HG02884 (cell line): ENCODE measurements around the gene SLC23A3.

Experiments used
- ATAC-seq: cut with Tn5 transposase; IDR thresholded peaks from one replicate; pipeline ENCODE4 v1.9.1; 2021; ENCODE audit warnings: mild to moderate bottlenecking, moderate library complexity; ENCODE audit not compliant: unreplicated experiment

SLC23A3 gene

DNA sequence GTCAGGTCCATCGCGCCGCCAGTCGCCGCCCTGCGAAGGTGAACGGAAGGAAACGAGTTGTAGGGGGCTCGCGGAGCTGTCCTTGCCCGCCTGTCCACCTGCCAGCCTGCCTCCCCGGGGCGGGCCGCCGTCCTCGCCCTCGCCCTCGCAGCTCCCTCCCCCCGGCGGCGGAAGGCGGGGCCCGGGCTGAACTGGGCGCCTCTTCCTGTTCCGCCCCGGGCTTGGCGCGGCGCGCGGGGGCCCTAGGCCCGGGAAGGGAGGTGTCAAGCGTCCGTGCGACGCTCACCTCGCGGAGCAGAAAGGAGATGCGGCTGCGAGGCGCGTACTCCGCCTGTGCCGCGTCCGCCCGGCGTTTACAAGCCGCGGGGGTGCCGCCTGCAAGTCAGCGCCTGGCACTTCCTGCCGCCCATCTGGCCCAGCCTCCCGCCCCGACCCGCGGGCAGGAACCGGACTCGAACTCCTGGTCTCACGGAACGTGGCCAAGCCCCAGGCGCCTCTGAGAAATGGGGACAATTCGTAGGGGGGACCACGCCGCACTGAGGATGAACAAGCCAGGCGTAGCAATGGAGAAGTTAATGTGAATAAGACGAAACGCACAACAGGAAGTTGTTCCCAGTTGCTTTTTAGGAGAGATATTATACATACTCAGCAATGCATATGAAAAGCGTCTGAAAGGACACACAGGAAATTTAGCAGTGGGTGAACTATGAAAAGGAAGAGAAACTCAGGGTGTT, 7.2 kb upstream of the SLC23A3 start, which contains the start of gene CNPPD1:
Gene CNPPD1 (minus strand): TSS at position 108 of the 734 bp plus-strand sequence. CDS start 97 bp downstream, at position 11.
- peak; percentile 60 for ATAC-seq

- peak; percentile 22 for ATAC-seq
These were observed 6.3 kb upstream of the SLC23A3 start for GRCh38 chr2:219175928-219176817.

- ATAC-seq: no peak
These were observed 5.7 kb upstream of the SLC23A3 start for GRCh38 chr2:219175486-219175885.

DNA sequence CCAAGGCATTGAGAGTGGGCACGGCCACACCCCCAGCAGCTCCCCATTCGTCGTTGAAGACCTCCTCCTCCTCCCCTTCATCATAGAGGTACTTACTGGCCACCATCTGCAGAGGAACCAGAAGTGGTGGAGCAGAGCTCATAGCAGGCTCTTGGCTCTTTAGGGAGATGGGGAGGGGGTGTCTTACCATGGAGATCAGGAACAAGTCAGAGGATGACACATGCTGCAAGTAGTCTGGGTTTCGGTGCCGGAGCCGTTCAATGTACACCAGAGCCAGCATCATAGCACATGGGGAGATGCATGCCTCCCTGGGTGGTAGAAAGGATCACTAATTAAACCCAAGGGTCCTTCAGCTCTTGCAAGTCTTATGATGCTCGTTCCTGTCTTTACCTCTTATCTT, 5.0 kb upstream of the SLC23A3 start:
- no peak for ATAC-seq

GRCh38 chr2:219174146-219174545, 4.3 kb upstream of the SLC23A3 start:
- no peak for ATAC-seq

- ATAC-seq: no peak
These were observed 3.3 kb upstream of the SLC23A3 start for GRCh38 chr2:219173176-219173575.

DNA sequence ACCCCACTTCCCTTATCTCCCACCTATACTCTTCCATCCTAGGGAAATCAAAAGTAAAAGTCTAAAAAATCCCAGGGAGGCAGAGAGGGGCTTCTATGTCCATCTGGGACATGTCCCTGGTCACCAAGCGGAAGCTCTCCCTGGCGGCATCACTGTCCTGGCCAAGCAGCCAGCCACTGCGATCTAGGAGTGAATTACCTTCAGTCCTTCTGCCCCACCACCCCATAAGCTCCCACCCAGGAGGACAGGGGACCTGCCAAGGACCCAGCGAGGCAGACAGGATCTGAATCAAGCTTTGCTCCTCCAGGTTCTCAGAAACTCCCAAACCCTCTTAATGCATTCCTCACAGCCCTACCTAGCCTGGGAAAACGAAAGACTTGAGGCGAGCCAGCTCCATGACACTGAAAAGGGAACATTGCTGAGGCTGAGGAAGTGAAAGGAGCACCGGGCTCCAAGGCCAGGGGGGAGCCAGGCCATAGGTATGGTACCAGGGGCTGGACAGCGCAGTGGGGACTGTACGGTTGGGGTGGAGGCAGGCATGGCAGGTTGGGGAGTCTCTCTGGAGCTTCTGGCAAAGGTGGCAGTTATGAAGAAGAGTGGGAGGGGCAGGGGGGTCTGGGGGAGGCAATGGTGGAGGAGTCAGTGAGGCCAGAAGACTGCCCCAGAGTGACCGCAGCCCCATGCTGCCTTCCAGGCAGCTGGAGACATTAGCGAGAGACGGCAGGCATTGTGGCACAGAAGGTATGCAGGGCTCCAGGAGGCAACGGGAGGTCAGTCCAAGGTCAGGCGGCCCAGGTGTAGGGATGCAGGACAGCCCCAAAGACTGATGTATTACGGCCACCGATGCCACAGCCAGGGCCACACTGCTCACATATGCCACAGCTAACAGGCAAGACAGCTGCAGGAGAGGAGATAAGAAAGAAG, 2.7 kb upstream of the SLC23A3 start:
- ATAC-seq: no peak

DNA sequence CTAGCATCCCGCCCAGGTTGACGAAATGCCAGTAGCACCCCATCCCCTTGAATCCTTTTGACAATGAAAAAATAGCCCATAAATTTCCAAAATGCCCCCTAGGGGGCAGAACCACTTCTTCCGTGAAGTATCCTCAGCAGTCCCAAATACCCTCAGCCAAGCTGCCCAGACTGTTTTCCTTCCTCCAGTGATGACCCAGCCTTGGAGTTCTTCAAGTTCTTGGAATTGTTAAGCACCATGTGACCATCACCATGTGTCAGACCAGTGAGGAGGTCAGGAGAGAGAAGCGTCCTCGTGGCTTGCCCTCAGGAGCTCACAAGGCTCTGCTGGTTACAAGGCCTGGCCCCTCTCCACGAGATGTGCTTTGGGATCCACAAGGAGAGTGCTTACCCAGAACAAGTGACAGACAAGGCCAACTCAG, 1.4 kb upstream of the SLC23A3 start:
- no peak for ATAC-seq

- ATAC-seq: no peak
These were observed 897 bp downstream of the SLC23A3 start for GRCh38 chr2:219168932-219169331.

DNA sequence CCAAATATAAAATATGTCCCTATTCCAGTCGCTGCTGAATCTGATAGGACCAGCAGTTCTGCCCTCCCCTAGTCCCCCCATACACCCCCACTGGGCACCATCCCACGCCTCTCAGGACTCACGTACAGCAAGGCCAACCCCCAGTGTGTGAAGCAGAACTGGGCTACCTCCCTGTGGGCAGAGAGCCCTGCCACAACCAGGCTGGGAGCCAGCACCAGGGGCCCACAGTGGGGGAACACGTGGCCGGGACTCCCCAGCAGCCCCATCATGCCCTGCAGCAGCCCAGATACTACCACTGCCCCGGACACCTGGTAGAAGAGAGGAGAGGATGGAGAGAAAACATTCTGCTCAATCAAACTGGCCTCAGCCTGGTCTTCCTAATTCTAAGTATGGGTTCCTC, 1.3 kb downstream of the SLC23A3 start:
- ATAC-seq: no peak

GRCh38 chr2:219167997-219168396, 1.8 kb downstream of the SLC23A3 start:
- no peak for ATAC-seq

DNA sequence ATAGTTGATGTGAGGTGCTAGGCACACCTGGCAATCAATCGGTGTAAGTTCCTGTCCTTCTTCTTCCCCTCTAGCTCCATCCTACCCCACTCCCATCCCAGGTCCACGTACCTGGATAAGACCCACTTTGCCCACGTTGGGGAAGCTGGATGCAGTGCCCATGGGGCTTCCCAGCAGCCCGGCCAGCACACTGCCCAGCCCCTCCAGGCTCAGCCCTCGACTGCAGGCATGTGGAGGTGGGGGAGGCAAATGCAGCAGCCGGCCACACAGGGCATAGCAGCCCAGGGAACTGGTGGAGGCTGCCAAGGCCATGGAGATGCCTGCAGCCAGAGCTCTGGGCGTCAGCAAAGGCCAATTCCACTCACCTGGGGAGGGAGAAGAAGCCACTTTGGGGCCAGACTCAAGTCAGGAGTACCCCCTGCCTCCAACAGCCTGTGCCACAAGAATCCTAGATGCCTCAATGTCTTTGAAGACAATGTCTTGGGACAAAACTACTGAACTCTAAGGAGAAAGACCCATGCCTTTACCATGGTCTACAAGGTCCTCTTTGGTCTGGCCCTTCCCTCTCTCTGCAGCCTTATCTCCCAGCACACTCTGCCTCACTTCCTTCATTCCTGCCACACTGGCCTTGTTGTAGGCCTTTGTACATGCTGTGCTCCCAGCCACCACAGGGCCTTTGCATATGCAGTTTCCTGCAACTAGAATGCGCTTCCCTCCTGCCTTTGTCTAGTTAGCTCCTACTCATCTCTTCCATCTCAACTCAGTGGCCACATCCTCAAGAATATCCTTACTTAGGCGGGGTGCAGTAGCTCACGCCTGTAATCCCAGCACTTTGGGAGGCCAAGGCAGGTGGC, 4.5 kb downstream of the SLC23A3 start:
- ATAC-seq: no peak

- ATAC-seq: no peak
These were observed 6.7 kb downstream of the SLC23A3 start for GRCh38 chr2:219163156-219163555.

- no peak for ATAC-seq
These were observed 8.7 kb downstream of the SLC23A3 start for GRCh38 chr2:219161097-219161496.

DNA sequence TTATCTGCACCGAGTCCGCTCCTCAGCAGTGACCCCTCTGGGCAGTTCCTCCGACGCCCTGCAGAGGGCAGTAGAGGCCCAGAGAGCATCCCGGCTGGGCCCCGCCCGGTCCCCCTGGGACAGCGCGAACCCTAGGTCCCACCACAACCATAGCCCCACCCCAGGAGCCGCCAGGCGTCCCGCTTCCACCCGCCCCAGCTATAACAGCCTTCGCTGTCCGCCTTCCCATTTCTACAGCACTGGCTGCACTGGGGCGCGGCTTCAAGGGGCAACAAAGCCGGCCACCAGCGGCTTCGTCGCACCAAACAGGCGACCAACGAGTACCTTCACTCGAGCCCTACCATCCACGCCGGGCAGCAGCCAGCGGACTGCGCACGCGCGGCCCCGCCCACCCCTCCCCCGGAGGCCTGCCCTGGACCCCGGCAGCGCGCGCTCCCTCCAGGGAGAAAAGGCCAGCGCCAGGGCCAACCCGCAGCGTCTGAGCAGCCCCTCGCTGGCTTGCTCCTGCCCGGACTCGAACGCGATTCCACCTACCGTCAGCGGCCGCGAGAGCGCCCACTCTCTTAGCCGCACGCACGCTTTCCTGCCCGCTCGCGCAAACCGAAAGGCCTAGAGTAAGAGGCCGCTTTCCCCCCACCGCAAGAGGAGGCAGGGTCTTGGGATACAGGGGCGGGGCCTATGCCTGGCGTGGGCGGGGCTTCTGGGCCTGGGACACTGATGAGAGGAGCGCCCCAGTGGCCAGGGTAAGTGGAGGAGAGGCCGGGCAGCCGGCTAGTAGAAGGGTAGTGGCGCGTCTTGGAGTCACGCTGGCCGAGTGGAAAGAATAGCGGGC, 9.4 kb downstream of the SLC23A3 start, which contains the start of gene NHEJ1:
Gene NHEJ1 (minus strand): TSS at position 630 of the 832 bp plus-strand sequence. CDS start 2,453 bp downstream, outside the sequence.
- peak; percentile 80 for ATAC-seq

DNA sequence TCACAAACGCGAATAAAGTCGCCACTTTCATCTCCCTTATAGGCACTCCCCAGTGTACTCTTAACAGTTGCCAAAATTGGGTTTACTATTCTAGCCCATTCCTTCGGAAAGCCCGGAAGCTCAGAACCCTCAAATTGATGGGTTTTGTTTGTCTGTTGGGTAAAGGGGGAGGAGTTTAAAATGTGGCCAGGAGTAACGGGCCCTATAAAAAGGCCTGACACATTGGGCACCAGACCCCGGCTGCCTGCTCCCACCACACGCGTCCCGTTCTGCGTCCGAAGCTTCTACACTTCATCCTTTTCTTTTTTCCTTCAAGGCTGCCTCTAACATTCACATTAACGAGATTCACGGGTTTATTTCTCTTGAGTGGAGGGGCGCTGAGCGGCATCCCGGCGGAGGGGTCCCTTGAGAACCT, 10.1 kb downstream of the SLC23A3 start:
- ATAC-seq: no peak

GRCh38 chr2:219158586-219158985, 11.2 kb downstream of the SLC23A3 start:
- ATAC-seq: no peak

- no peak for ATAC-seq
These were observed 11.8 kb downstream of the SLC23A3 start for GRCh38 chr2:219158025-219158424.

DNA sequence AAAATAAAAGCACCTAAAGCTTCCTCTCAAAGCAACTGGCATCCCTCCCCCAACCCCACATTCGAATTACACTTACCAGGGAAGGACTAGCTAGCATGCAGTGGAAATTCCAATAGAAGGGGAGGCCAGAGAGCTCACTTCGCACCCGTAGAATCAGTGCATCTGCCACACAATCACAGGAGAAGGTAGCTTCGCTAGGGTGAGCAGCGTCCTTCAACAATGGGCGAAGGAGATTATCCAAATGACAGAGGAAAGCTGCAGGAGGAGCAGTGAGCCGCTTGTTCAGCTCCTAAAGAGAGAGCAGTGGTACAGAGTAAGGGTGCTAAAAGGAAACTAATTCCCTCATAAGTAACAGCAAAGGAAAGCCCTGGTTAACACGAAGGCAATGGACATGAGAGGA, 12.4 kb downstream of the SLC23A3 start:
- ATAC-seq: no peak
